A549 (cell line): Measurements from ENCODE around the gene XPO4.

Experiments used
- EHMT2 ChIP-seq: fragments of 200-600 bp; sonication (generic); IDR thresholded peaks from 2 replicates; pipeline ENCODE4 v1.6.1; 2016; ENCODE audit warnings: antibody characterized with exemption, low read depth, mild to moderate bottlenecking, moderate library complexity
- HDAC2 ChIP-seq: fragments of 200-600 bp; sonication (generic); IDR thresholded peaks from 2 replicates; pipeline ENCODE4 v1.6.1; 2016
- JUN ChIP-seq, 2 experiments: fragments of >200 bp; sonication (Bioruptor Twin); formaldehyde crosslinking; IDR thresholded peaks; 2 replicates in 1 of 2; 3 replicates in 1 of 2; pipeline ENCODE4 v1.6.1; 2016 to 2017
- KDM1A ChIP-seq: fragments of 200-600 bp; sonication (generic); IDR thresholded peaks from 2 replicates; pipeline ENCODE4 v1.6.1; 2016; ENCODE audit warnings: low read depth, mild to moderate bottlenecking
- MYC ChIP-seq: IDR thresholded peaks from 2 replicates; pipeline ENCODE4 v1.6.1; 2012; ENCODE audit warnings: mild to moderate bottlenecking, inconsistent platforms, low read length, improper control_type of control experiment, borderline replicate concordance
- TP53 ChIP-seq: fragments of 250-450 bp; sonication (Bioruptor Pico); IDR thresholded peaks from 2 replicates; pipeline ENCODE4 v1.5.0; 2021; ENCODE audit warnings: mild to moderate bottlenecking, moderate library complexity
- TF ChIP-seq, protein P1 (sequence below): IDR thresholded peaks from 2 replicates; pipeline ENCODE4 v1.6.1; 2012
- TF ChIP-seq, protein P2 (sequence below): fragments of >200 bp; sonication (Bioruptor Twin); formaldehyde crosslinking; IDR thresholded peaks from 3 replicates; pipeline ENCODE4 v1.5.1; 2016
- TF ChIP-seq, protein P3 (sequence below): fragments of 200-600 bp; sonication (generic); IDR thresholded peaks from 2 replicates; pipeline ENCODE4 v1.6.1; 2016; ENCODE audit warnings: antibody characterized with exemption, mild to moderate bottlenecking, moderate library complexity

DNA sequence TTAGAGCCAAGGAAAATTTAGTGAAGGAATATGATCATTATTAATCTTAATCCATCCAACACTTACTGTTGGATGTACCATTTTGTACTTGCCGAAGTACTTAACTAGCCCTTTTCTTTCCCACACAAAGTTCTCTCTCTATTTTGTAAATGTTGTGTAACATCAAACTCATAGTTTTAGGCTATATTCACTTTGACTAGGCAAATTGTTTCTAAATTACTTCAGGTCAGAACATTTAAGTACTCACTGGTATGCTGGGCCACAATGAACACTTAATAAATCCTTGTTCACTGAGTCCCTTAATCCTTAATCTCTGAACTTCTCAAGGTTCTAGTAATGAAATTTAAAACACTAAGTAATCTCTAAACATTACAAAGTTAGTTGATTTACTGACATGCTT, 79.5 kb downstream of the XPO4 start:
- TF ChIP-seq, protein P1, sequence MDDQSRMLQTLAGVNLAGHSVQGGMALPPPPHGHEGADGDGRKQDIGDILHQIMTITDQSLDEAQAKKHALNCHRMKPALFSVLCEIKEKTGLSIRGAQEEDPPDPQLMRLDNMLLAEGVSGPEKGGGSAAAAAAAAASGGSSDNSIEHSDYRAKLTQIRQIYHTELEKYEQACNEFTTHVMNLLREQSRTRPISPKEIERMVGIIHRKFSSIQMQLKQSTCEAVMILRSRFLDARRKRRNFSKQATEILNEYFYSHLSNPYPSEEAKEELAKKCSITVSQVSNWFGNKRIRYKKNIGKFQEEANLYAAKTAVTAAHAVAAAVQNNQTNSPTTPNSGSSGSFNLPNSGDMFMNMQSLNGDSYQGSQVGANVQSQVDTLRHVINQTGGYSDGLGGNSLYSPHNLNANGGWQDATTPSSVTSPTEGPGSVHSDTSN: no peak
- TF ChIP-seq, protein P2, sequence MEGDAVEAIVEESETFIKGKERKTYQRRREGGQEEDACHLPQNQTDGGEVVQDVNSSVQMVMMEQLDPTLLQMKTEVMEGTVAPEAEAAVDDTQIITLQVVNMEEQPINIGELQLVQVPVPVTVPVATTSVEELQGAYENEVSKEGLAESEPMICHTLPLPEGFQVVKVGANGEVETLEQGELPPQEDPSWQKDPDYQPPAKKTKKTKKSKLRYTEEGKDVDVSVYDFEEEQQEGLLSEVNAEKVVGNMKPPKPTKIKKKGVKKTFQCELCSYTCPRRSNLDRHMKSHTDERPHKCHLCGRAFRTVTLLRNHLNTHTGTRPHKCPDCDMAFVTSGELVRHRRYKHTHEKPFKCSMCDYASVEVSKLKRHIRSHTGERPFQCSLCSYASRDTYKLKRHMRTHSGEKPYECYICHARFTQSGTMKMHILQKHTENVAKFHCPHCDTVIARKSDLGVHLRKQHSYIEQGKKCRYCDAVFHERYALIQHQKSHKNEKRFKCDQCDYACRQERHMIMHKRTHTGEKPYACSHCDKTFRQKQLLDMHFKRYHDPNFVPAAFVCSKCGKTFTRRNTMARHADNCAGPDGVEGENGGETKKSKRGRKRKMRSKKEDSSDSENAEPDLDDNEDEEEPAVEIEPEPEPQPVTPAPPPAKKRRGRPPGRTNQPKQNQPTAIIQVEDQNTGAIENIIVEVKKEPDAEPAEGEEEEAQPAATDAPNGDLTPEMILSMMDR: no peak
- TF ChIP-seq HDAC2 (no peak), EHMT2 (no peak), MYC (no peak), JUN (IDR thresholded peaks at IDR 0.05) (no peak), KDM1A (no peak), TP53 (CRISPR knock-in tag) (no peak)
- TF ChIP-seq, protein P3, sequence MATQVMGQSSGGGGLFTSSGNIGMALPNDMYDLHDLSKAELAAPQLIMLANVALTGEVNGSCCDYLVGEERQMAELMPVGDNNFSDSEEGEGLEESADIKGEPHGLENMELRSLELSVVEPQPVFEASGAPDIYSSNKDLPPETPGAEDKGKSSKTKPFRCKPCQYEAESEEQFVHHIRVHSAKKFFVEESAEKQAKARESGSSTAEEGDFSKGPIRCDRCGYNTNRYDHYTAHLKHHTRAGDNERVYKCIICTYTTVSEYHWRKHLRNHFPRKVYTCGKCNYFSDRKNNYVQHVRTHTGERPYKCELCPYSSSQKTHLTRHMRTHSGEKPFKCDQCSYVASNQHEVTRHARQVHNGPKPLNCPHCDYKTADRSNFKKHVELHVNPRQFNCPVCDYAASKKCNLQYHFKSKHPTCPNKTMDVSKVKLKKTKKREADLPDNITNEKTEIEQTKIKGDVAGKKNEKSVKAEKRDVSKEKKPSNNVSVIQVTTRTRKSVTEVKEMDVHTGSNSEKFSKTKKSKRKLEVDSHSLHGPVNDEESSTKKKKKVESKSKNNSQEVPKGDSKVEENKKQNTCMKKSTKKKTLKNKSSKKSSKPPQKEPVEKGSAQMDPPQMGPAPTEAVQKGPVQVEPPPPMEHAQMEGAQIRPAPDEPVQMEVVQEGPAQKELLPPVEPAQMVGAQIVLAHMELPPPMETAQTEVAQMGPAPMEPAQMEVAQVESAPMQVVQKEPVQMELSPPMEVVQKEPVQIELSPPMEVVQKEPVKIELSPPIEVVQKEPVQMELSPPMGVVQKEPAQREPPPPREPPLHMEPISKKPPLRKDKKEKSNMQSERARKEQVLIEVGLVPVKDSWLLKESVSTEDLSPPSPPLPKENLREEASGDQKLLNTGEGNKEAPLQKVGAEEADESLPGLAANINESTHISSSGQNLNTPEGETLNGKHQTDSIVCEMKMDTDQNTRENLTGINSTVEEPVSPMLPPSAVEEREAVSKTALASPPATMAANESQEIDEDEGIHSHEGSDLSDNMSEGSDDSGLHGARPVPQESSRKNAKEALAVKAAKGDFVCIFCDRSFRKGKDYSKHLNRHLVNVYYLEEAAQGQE: no peak
